HCT116 (cell line): ENCODE measurements around the gene STPG1. TPM values are rescaled to one million over a fixed set of nuclear protein-coding genes. Genes with fewer than 3 reads are reported as not detected.
"Not testable (repeated sequence)": the region's sequence is repeated elsewhere in the genome, so short reads cannot be mapped to it uniquely, and the experiment has no call there.

Source experiments
- ATAC-seq: fragments of 200-7000 bp; cut with Tn5 transposase; 2 replicates; pipeline ENCODE4 v1.9.1; 2020; ENCODE audit warnings: mild to moderate bottlenecking, moderate library complexity
- BruUV-seq: library from RNA; stranded (reverse); fragments of 400-500 nt; replicated peaks from 2 replicates; lab custom pipeline; 2021; lab: Mats Ljungman, UMichigan
- CTCF ChIA-PET: fragments of 300-600 bp; sonication (Branson Sonifier 250); formaldehyde crosslinking; loops from one replicate; lab custom pipeline; 2021; ENCODE audit warnings: antibody characterized with exemption; lab: Charles Lee
- POLR2A ChIA-PET: fragments of 300-600, 350-600 bp; sonication (Branson Sonifier 250); formaldehyde crosslinking; loops from one replicate; lab custom pipeline; 2021; ENCODE audit warnings: antibody characterized with exemption; lab: Charles Lee
- RAD21 ChIA-PET, 2 experiments: fragments of 300-600 bp; sonication (Branson Sonifier 250); formaldehyde crosslinking; loops; one replicate each; lab custom pipeline; 2023; ENCODE audit warnings: low total read pairs in 2 of 2; ENCODE audit not compliant: uncharacterized antibody in 2 of 2, unreplicated experiment in 2 of 2, low non-redundant PET in 1 of 2; lab: Charles Lee
- DNase-seq: peaks from one replicate; pipeline ENCODE4 v3.0.0-alpha.2; 2010; ENCODE audit warnings: low read depth, low spot score
- H2AFZ ChIP-seq: fragments of 200-600 bp; shearing (Covaris generic), sonication (generic); 2 replicates; pipeline ENCODE4 v1.6.1; 2017; ENCODE audit warnings: low read depth, mixed run types, mixed read lengths, antibody characterized with exemption, low read length; ENCODE audit not compliant: poor library complexity, severe bottlenecking
- H3K27ac ChIP-seq: 2 replicates; pipeline ENCODE4 v1.5.1; 2012; ENCODE audit warnings: low read depth, low read length
- H3K27me3 ChIP-seq: fragments of 200-600 bp; sonication (generic); 2 replicates; pipeline ENCODE4 v1.6.1; 2016; ENCODE audit warnings: mixed run types, low read length, mixed read lengths; ENCODE audit not compliant: insufficient read depth
- H3K36me3 ChIP-seq, 2 experiments: fragments of 200-500 bp in 1 of 2; fragments of 200-600 bp in 1 of 2; sonication (Bioruptor generic) in 1 of 2; sonication (generic) in 1 of 2; 2 replicates each; pipeline versions ENCODE4 v1.5.1 to v1.6.1; 2014 to 2016; ENCODE audit warnings: low read length in 2 of 2, inconsistent platforms in 1 of 2, mixed read lengths in 1 of 2, mixed run types in 1 of 2; ENCODE audit not compliant: insufficient read depth in 2 of 2, control insufficient read depth in 1 of 2
- H3K4me1 ChIP-seq, 2 experiments: fragments of 200-600 bp in 1 of 2; sonication (generic) in 1 of 2; 2 replicates each; pipeline versions ENCODE4 v1.5.1 to v1.6.1; 2012 to 2017; ENCODE audit warnings: low read length in 2 of 2, inconsistent platforms in 1 of 2, mild to moderate bottlenecking in 1 of 2, mixed read lengths in 1 of 2, mixed run types in 1 of 2, moderate library complexity in 1 of 2; ENCODE audit not compliant: insufficient read depth in 2 of 2, control insufficient read depth in 1 of 2
- H3K4me2 ChIP-seq: fragments of 200-600 bp; sonication (generic); 2 replicates; pipeline ENCODE4 v1.6.1; 2017; ENCODE audit warnings: mixed run types, low read length, mixed read lengths
- H3K4me3 ChIP-seq, 2 experiments: fragments of 200-600 bp in 1 of 2; sonication (generic) in 1 of 2; replicated peaks in 1 of 2; 2 replicates each; pipeline ENCODE4 v1.5.1; 2011 to 2016; ENCODE audit warnings: low read length in 2 of 2, control low read depth in 1 of 2, low read depth in 1 of 2, mild to moderate bottlenecking in 1 of 2, mixed read lengths in 1 of 2, mixed run types in 1 of 2
- H3K79me2 ChIP-seq: fragments of 200-600 bp; sonication (generic); 2 replicates; pipeline ENCODE4 v1.6.1; 2017; ENCODE audit warnings: mild to moderate bottlenecking, mixed run types, low read length, moderate library complexity, mixed read lengths; ENCODE audit not compliant: insufficient read depth
- H3K9ac ChIP-seq: fragments of 200-600 bp; sonication (generic); 2 replicates; pipeline ENCODE4 v1.6.1; 2016; ENCODE audit warnings: low read length, mixed read lengths
- H3K9me2 ChIP-seq: fragments of 200-600 bp; sonication (generic), shearing (Covaris generic); 2 replicates; pipeline ENCODE4 v1.6.1; 2017; ENCODE audit warnings: mixed run types, mild to moderate bottlenecking, moderate library complexity; ENCODE audit not compliant: insufficient read depth
- H3K9me3 ChIP-seq, 2 experiments: fragments of 200-500 bp in 1 of 2; fragments of 200-600 bp in 1 of 2; sonication (Bioruptor generic) in 1 of 2; sonication (generic) in 1 of 2; 2 replicates each; pipeline ENCODE4 v1.6.1; 2014 to 2017; ENCODE audit warnings: low read length in 2 of 2, mixed read lengths in 2 of 2, inconsistent platforms in 1 of 2, low read depth in 1 of 2, mild to moderate bottlenecking in 1 of 2, mixed run types in 1 of 2, moderate library complexity in 1 of 2; ENCODE audit not compliant: control insufficient read depth in 1 of 2, insufficient read depth in 1 of 2
- H4K20me1 ChIP-seq: fragments of 200-600 bp; sonication (generic), shearing (Covaris generic); 2 replicates; pipeline ENCODE4 v1.6.1; 2017; ENCODE audit warnings: mixed run types, mild to moderate bottlenecking, moderate library complexity; ENCODE audit not compliant: insufficient read depth
- CTCF ChIP-seq, 3 experiments: fragments of 200-600 bp in 1 of 3; sonication (generic) in 1 of 3; IDR thresholded peaks in 2 of 3; conservative IDR thresholded peaks in 1 of 3; 2 replicates each; pipeline ENCODE4 v1.5.1; 2012 to 2017; ENCODE audit warnings: low read depth in 2 of 3, low read length in 2 of 3, antibody characterized with exemption in 1 of 3, borderline replicate concordance in 1 of 3, control low read depth in 1 of 3, mild to moderate bottlenecking in 1 of 3, mixed read lengths in 1 of 3, mixed run types in 1 of 3, moderate library complexity in 1 of 3; ENCODE audit not compliant: insufficient read depth in 1 of 3
- EZH2phosphoT487 ChIP-seq: fragments of 200-600 bp; IDR thresholded peaks from 2 replicates; pipeline ENCODE4 v1.6.1; 2018; ENCODE audit warnings: antibody characterized with exemption, borderline replicate concordance
- POLR2A ChIP-seq: IDR thresholded peaks from 2 replicates; pipeline ENCODE4 v1.7.0; 2011; ENCODE audit warnings: borderline replicate concordance; ENCODE audit not compliant: insufficient read depth, insufficient read length; ENCODE audit errors: extremely low read depth
- REST ChIP-seq: IDR thresholded peaks from 2 replicates; pipeline ENCODE4 v1.6.1; 2012; ENCODE audit warnings: low read depth
- TCF7L2 ChIP-seq: IDR thresholded peaks from 2 replicates; pipeline ENCODE4 v1.7.0; 2011; ENCODE audit warnings: borderline replicate concordance, inconsistent platforms; ENCODE audit not compliant: insufficient read depth, insufficient read length; ENCODE audit errors: extremely low read depth
- intact Hi-C: fragments of 100-400 bp; cut with micrococcal nuclease; formaldehyde crosslinking; loops from 2 replicates; pipeline ENCODE4 v1.10.0; 2022
- total RNA-seq: library from RNA; stranded (reverse); gene quantifications from one replicate; pipeline ENCODE4 v1.2.1, GENCODE V29; 2021; ENCODE audit not compliant: unreplicated experiment

Gene STPG1
- total RNA-seq, 1 experiment from 2014 or later, result 13.4 TPM

- POLR2A ChIA-PET, result no interaction called here
- H3K9me2 ChIP-seq, result no peaks in the 10 kb centered on the region
- H3K27me3 ChIP-seq, result no peaks in the 10 kb centered on the region
- H3K9ac ChIP-seq, result no peak overlapping the region
- no peak for DNase-seq
- H3K79me2 ChIP-seq, result no peaks in the 10 kb centered on the region
- no peaks in the 10 kb centered on the region for H3K9me3 ChIP-seq
- H4K20me1 ChIP-seq, result no peaks in the 10 kb centered on the region
- no peaks in the 10 kb centered on the region for H3K4me1 ChIP-seq
- H3K4me2 ChIP-seq, result no peak overlapping the region
- no peak for ATAC-seq
- BruUV-seq, result no TSS peak
- TF ChIP-seq TCF7L2 (no peak), EZH2phosphoT487 (no peak), CTCF (IDR thresholded peaks at IDR 0.05 in 2 of 3, conservative IDR thresholded peaks at IDR 0.05 in 1 of 3; ENCODE audit: borderline replicate concordance in 1 of 3, insufficient read depth in 1 of 3, low read depth in 2 of 3, low read length in 2 of 3) (0 out of 6 replicates have a peak, but pooled peaks of 1 of the 3 experiments have one; percentile 1)
- RAD21 ChIA-PET, result no interaction called here
- intact Hi-C loops, result no loop called here
- CTCF ChIA-PET, result no interaction called here
- H2AFZ ChIP-seq, result no peak overlapping the region
- H3K27ac ChIP-seq, result no peak overlapping the region
- H3K4me3 ChIP-seq, result no peak overlapping the region
- peaks cover 0 to 2% of the 10 kb centered on the region in 2 experiments; a peak in 1 of 4 replicates for H3K36me3 ChIP-seq
Measured at GRCh38 chr1:24450857-24451397, 37.3 kb upstream of the STPG1 start.

DNA sequence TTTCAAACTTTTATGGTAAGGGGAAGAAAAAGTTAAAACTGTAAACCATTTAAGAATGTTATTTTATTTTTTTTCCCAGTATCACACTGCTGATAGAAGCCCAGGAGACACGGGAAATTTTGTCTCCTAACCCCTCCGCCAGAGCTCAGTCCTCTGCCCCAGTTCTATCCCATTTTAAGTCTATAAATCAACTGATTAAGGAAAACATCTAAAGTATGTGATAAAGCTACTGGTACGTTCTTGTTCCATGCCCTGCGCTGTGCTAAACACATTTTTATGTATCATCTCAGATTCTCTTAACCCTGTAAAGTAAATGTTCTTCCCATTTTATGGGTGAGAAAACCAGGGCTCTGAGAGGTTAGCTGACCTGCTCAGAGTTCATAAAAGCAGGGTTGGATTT is 36.7 kb upstream of the STPG1 start:
- H3K27me3 ChIP-seq, result no peaks in the 10 kb centered on the region
- ATAC-seq (no peak), DNase-seq (no peak)
- H3K4me3 ChIP-seq, result no peak overlapping the region
- no peak overlapping the region for H3K9ac ChIP-seq
- H3K36me3 ChIP-seq, result peaks cover 0 to 2% of the 10 kb centered on the region in 2 experiments; a peak in 1 of 4 replicates
- H3K9me2 ChIP-seq, result no peaks in the 10 kb centered on the region
- RAD21 ChIA-PET, result no interaction called here
- no peaks in the 10 kb centered on the region for H3K9me3 ChIP-seq
- no peak overlapping the region for H3K27ac ChIP-seq
- H2AFZ ChIP-seq, result no peak overlapping the region
- BruUV-seq, result no TSS peak
- TF ChIP-seq REST (no peak), POLR2A (no peak)
- H4K20me1 ChIP-seq, result no peaks in the 10 kb centered on the region
- intact Hi-C loops, result no loop called here
- H3K4me1 ChIP-seq, result no peaks in the 10 kb centered on the region
- CTCF ChIA-PET, result no interaction called here
- POLR2A ChIA-PET, result no interaction called here
- H3K79me2 ChIP-seq, result no peaks in the 10 kb centered on the region
- no peak overlapping the region for H3K4me2 ChIP-seq

- H3K4me2 ChIP-seq, ATAC-seq, H3K9me2 ChIP-seq, H3K27ac ChIP-seq, H3K4me1 ChIP-seq, RAD21 ChIA-PET, H3K79me2 ChIP-seq, intact Hi-C loops, H3K36me3 ChIP-seq, DNase-seq, H3K27me3 ChIP-seq, CTCF ChIA-PET, H2AFZ ChIP-seq, POLR2A ChIA-PET, H3K9me3 ChIP-seq, H3K4me3 ChIP-seq, BruUV-seq, H3K9ac ChIP-seq, H4K20me1 ChIP-seq: not testable (repeated sequence)
Measured at GRCh38 chr1:24446446-24446845, 32.9 kb upstream of the STPG1 start.
